Ishikawa (cell line): Measurements from ENCODE around the gene ARHGAP45.
A peak's percentile ranks its signal among the peaks of the same experiment; 100 is the strongest.

Source experiments
- CEBPB ChIP-seq: IDR thresholded peaks from 2 replicates; pipeline ENCODE4 v1.6.1; 2012
- CREB1 ChIP-seq: IDR thresholded peaks from 2 replicates; pipeline ENCODE4 v1.6.1; 2012; ENCODE audit warnings: low read depth
- EGR1 ChIP-seq: IDR thresholded peaks from 2 replicates; pipeline ENCODE4 v1.6.1; 2012
- EP300 ChIP-seq: IDR thresholded peaks from 2 replicates; pipeline ENCODE4 v1.6.1; 2012; ENCODE audit warnings: borderline replicate concordance
- FOXM1 ChIP-seq: IDR thresholded peaks from 2 replicates; pipeline ENCODE4 v1.6.1; 2012; ENCODE audit warnings: low read depth, borderline replicate concordance
- NFIC ChIP-seq: IDR thresholded peaks from 2 replicates; pipeline ENCODE4 v1.6.1; 2012
- RAD21 ChIP-seq: IDR thresholded peaks from 2 replicates; pipeline ENCODE4 v1.6.1; 2012; ENCODE audit warnings: low read depth
- TAF1 ChIP-seq: IDR thresholded peaks from 2 replicates; pipeline ENCODE4 v1.6.1; 2012; ENCODE audit warnings: low read depth, mild to moderate bottlenecking
- TCF12 ChIP-seq: IDR thresholded peaks from 2 replicates; pipeline ENCODE4 v1.6.1; 2012; ENCODE audit warnings: low read depth
- TEAD4 ChIP-seq: IDR thresholded peaks from 2 replicates; pipeline ENCODE4 v1.6.1; 2012
- USF1 ChIP-seq: IDR thresholded peaks from 2 replicates; pipeline ENCODE4 v1.6.1; 2012
- YY1 ChIP-seq: IDR thresholded peaks from 2 replicates; pipeline ENCODE4 v1.6.1; 2012; ENCODE audit warnings: low read depth
- ZBTB7A ChIP-seq: IDR thresholded peaks from 2 replicates; pipeline ENCODE4 v1.6.1; 2012; ENCODE audit warnings: low read depth
- TF ChIP-seq, protein P1 (sequence below): IDR thresholded peaks from 2 replicates; pipeline ENCODE4 v1.6.1; 2012
- TF ChIP-seq, protein P2 (sequence below): IDR thresholded peaks from 2 replicates; pipeline ENCODE4 v1.6.1; 2012; ENCODE audit warnings: low read depth, mild to moderate bottlenecking

The ARHGAP45 gene

GRCh38 chr19:1108291-1109031 lies 41.5 kb downstream of the ARHGAP45 start:
- TF ChIP-seq ZBTB7A (0 out of 2 replicates have a peak, but pooled peaks have one; percentile 44), EP300 (no peak), TEAD4 (no peak)

- TF ChIP-seq TCF12 (no peak), TAF1 (no peak), EGR1 (no peak), CREB1 (no peak), FOXM1 (no peak), RAD21 (no peak), CEBPB (no peak), YY1 (no peak), USF1 (no peak), TEAD4 (no peak), EP300 (no peak), NFIC (no peak), ZBTB7A (no peak)
- TF ChIP-seq, protein P1, sequence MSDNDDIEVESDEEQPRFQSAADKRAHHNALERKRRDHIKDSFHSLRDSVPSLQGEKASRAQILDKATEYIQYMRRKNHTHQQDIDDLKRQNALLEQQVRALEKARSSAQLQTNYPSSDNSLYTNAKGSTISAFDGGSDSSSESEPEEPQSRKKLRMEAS: no peak
- TF ChIP-seq, protein P2, sequence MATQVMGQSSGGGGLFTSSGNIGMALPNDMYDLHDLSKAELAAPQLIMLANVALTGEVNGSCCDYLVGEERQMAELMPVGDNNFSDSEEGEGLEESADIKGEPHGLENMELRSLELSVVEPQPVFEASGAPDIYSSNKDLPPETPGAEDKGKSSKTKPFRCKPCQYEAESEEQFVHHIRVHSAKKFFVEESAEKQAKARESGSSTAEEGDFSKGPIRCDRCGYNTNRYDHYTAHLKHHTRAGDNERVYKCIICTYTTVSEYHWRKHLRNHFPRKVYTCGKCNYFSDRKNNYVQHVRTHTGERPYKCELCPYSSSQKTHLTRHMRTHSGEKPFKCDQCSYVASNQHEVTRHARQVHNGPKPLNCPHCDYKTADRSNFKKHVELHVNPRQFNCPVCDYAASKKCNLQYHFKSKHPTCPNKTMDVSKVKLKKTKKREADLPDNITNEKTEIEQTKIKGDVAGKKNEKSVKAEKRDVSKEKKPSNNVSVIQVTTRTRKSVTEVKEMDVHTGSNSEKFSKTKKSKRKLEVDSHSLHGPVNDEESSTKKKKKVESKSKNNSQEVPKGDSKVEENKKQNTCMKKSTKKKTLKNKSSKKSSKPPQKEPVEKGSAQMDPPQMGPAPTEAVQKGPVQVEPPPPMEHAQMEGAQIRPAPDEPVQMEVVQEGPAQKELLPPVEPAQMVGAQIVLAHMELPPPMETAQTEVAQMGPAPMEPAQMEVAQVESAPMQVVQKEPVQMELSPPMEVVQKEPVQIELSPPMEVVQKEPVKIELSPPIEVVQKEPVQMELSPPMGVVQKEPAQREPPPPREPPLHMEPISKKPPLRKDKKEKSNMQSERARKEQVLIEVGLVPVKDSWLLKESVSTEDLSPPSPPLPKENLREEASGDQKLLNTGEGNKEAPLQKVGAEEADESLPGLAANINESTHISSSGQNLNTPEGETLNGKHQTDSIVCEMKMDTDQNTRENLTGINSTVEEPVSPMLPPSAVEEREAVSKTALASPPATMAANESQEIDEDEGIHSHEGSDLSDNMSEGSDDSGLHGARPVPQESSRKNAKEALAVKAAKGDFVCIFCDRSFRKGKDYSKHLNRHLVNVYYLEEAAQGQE: no peak
Observed at GRCh38 chr19:1109032-1109551, 42.1 kb downstream of the ARHGAP45 start.

- TF ChIP-seq ZBTB7A (no peak; the same call in 1 of the 2 replicates), USF1 (no peak), EGR1 (no peak), NFIC (no peak), YY1 (no peak), CREB1 (no peak), EP300 (no peak)
Observed at GRCh38 chr19:1109697-1110671, 43.0 kb downstream of the ARHGAP45 start.

- TF ChIP-seq EGR1 (no peak), CREB1 (no peak), ZBTB7A (no peak), FOXM1 (no peak), NFIC (no peak), TEAD4 (no peak), TAF1 (no peak), TCF12 (no peak), CEBPB (no peak), EP300 (no peak), RAD21 (no peak), USF1 (no peak), YY1 (no peak)
- TF ChIP-seq, protein P2: no peak
- TF ChIP-seq, protein P1: no peak
Observed at GRCh38 chr19:1110809-1111640, 44.1 kb downstream of the ARHGAP45 start.
